Peyer's patch (tissue), 4 donors: Measurements from ENCODE around the gene SRGAP1.

Experiments
- CTCF ChIP-seq, 6 experiments: fragments of 450-650 bp in 4 of 6; fragments of 200-600 bp in 2 of 6; sonication (generic) in 1 of 6; IDR thresholded peaks; one replicate each; pipeline ENCODE4 v1.5.1; 2017 to 2019; ENCODE audit warnings: antibody characterized with exemption in 6 of 6, mild to moderate bottlenecking in 3 of 6, moderate library complexity in 1 of 6
- POLR2A ChIP-seq, 2 donors: fragments of 450-650 bp; IDR thresholded peaks; one replicate each; pipeline ENCODE4 v1.5.1; 2017; ENCODE audit warnings: antibody characterized with exemption in 2 of 2, mild to moderate bottlenecking in 2 of 2, moderate library complexity in 2 of 2

GRCh38 chr12:64171715-64172114 lies 327.2 kb downstream of the SRGAP1 start:
- TF ChIP-seq POLR2A (IDR thresholded peaks at IDR 0.05) (no peak), CTCF (IDR thresholded peaks at IDR 0.05) (no peak)
